OCI-LY1 (cell line): Measurements from ENCODE around the gene FARSB.

Experiments
- H2AFZ ChIP-seq: fragments of 200-600 bp; sonication (generic), shearing (Covaris generic); 2 replicates; pipeline ENCODE4 v1.6.0; 2014; ENCODE audit warnings: antibody characterized with exemption, mild to moderate bottlenecking, low read length
- H3F3A ChIP-seq: fragments of 200-600 bp; sonication (generic), shearing (Covaris generic); 2 replicates; pipeline ENCODE4 v1.6.0; 2014; ENCODE audit warnings: mild to moderate bottlenecking, antibody characterized with exemption, low read length, moderate library complexity; ENCODE audit not compliant: insufficient read depth
- H3K27ac ChIP-seq: fragments of 200-600 bp; sonication (generic); 2 replicates; pipeline ENCODE4 v1.5.1; 2014; ENCODE audit warnings: low read length, mixed run types, mild to moderate bottlenecking, low read depth; ENCODE audit not compliant: poor library complexity, severe bottlenecking
- H3K27me3 ChIP-seq: fragments of 200-600 bp; sonication (generic); 2 replicates; pipeline ENCODE4 v1.6.0; 2014; ENCODE audit warnings: antibody characterized with exemption, mild to moderate bottlenecking, low read length, moderate library complexity; ENCODE audit not compliant: insufficient read depth
- H3K36me3 ChIP-seq: fragments of 200-600 bp; sonication (generic); 2 replicates; pipeline ENCODE4 v1.6.1; 2014; ENCODE audit warnings: mild to moderate bottlenecking, antibody characterized with exemption, low read length, moderate library complexity, mixed read lengths; ENCODE audit not compliant: insufficient read depth
- H3K4me1 ChIP-seq: fragments of 200-600 bp; sonication (generic); 2 replicates; pipeline ENCODE4 v1.5.1; 2014; ENCODE audit warnings: mild to moderate bottlenecking, low read length, moderate library complexity; ENCODE audit not compliant: insufficient read depth, severe bottlenecking
- H3K4me2 ChIP-seq: fragments of 200-600 bp; sonication (generic), shearing (Covaris generic); 2 replicates; pipeline ENCODE4 v1.6.1; 2014; ENCODE audit warnings: low read length
- H3K4me3 ChIP-seq: fragments of 200-600 bp; sonication (generic); 2 replicates; pipeline ENCODE4 v1.5.1; 2014; ENCODE audit warnings: low read length, low read depth, mild to moderate bottlenecking, mixed read lengths; ENCODE audit not compliant: poor library complexity, severe bottlenecking
- H3K79me2 ChIP-seq: fragments of 200-600 bp; shearing (Covaris generic); 2 replicates; pipeline ENCODE4 v1.6.1; 2016; ENCODE audit warnings: mixed run types, low read length, mixed read lengths; ENCODE audit not compliant: insufficient read depth
- H3K9ac ChIP-seq: fragments of 200-600 bp; sonication (generic), shearing (Covaris generic); 2 replicates; pipeline ENCODE4 v1.6.1; 2014; ENCODE audit warnings: mild to moderate bottlenecking, low read length, mixed read lengths
- H3K9me2 ChIP-seq: fragments of 200-600 bp; sonication (generic), shearing (Covaris generic); 2 replicates; pipeline ENCODE4 v1.6.1; 2014; ENCODE audit warnings: low read depth, mild to moderate bottlenecking, low read length, mixed read lengths
- H3K9me3 ChIP-seq: fragments of 200-600 bp; shearing (Covaris generic); 2 replicates; pipeline ENCODE4 v1.6.1; 2014; ENCODE audit warnings: low read length, mixed read lengths
- H4K20me1 ChIP-seq: fragments of 200-600 bp; sonication (generic), shearing (Covaris generic); 2 replicates; pipeline ENCODE4 v1.6.0; 2016; ENCODE audit warnings: mild to moderate bottlenecking, low read length; ENCODE audit not compliant: insufficient read depth
- CTCF ChIP-seq: fragments of 200-600 bp; sonication (generic), shearing (Covaris generic); IDR thresholded peaks from 2 replicates; pipeline ENCODE4 v1.5.1; 2017; ENCODE audit warnings: mild to moderate bottlenecking, antibody characterized with exemption, low read length, moderate library complexity, mixed read lengths
- EZH2 ChIP-seq: fragments of 200-600 bp; sonication (generic), shearing (Covaris generic); IDR thresholded peaks from 2 replicates; pipeline ENCODE4 v1.8.0; 2017; ENCODE audit warnings: borderline replicate concordance, mixed run types, mild to moderate bottlenecking, antibody characterized with exemption, low read length, moderate library complexity, mixed read lengths

Gene FARSB

GRCh38 chr2:222544661-222545060 lies 111.2 kb downstream of the FARSB start:
- H3K27me3 ChIP-seq = no peaks in the 10 kb centered on the region
- no peak overlapping the region for H3K27ac ChIP-seq
- H4K20me1 ChIP-seq = no peaks in the 10 kb centered on the region
- H3K36me3 ChIP-seq = no peaks in the 10 kb centered on the region
- no peaks in the 10 kb centered on the region for H3K79me2 ChIP-seq
- no peak overlapping the region for H2AFZ ChIP-seq
- no peak overlapping the region for H3K9ac ChIP-seq
- no peaks in the 10 kb centered on the region for H3K4me1 ChIP-seq
- H3F3A ChIP-seq = no peaks in the 10 kb centered on the region
- H3K4me3 ChIP-seq = no peak overlapping the region
- H3K9me2 ChIP-seq = no peaks in the 10 kb centered on the region
- no peak overlapping the region for H3K4me2 ChIP-seq
- no peaks in the 10 kb centered on the region for H3K9me3 ChIP-seq
- TF ChIP-seq CTCF (no peak), EZH2 (no peak)

- H3K4me1 ChIP-seq = no peaks in the 10 kb centered on the region
- H3K9me3 ChIP-seq = no peaks in the 10 kb centered on the region
- no peaks in the 10 kb centered on the region for H3K27me3 ChIP-seq
- no peaks in the 10 kb centered on the region for H4K20me1 ChIP-seq
- no peak overlapping the region for H3K4me2 ChIP-seq
- no peaks in the 10 kb centered on the region for H3F3A ChIP-seq
- H3K9ac ChIP-seq = no peak overlapping the region
- no peak overlapping the region for H3K27ac ChIP-seq
- TF ChIP-seq CTCF (no peak), EZH2 (no peak)
- H3K36me3 ChIP-seq = no peaks in the 10 kb centered on the region
- H3K79me2 ChIP-seq = no peaks in the 10 kb centered on the region
- no peak overlapping the region for H2AFZ ChIP-seq
- no peaks in the 10 kb centered on the region for H3K9me2 ChIP-seq
- no peak overlapping the region for H3K4me3 ChIP-seq
Observed at GRCh38 chr2:222538535-222538934, 117.4 kb downstream of the FARSB start.

GRCh38 chr2:222535477-222535876 lies 120.4 kb downstream of the FARSB start:
- Histone ChIP-seq H3F3A (no peaks in the 10 kb centered on the region), H3K9ac (no peak overlapping the region), H3K9me3 (no peaks in the 10 kb centered on the region), H4K20me1 (no peaks in the 10 kb centered on the region), H3K79me2 (no peaks in the 10 kb centered on the region), H3K4me2 (no peak overlapping the region), H3K9me2 (no peaks in the 10 kb centered on the region), H3K27me3 (no peaks in the 10 kb centered on the region), H3K36me3 (no peaks in the 10 kb centered on the region), H3K4me1 (no peaks in the 10 kb centered on the region), H2AFZ (no peak overlapping the region), H3K4me3 (no peak overlapping the region), H3K27ac (no peak overlapping the region)
- TF ChIP-seq CTCF (no peak), EZH2 (no peak)
